Neural crest cell (in vitro differentiated cells): ENCODE results near the gene ZBTB1. TPM values are rescaled to one million over a fixed set of nuclear protein-coding genes. Genes with fewer than 3 reads are reported as not detected.
"Not testable (repeated sequence)": the region's sequence is repeated elsewhere in the genome, so short reads cannot be mapped to it uniquely, and the experiment has no call there.

Experiments
- DNase-seq: peaks from one replicate; pipeline ENCODE4 v3.0.0; 2021; ENCODE audit warnings: low read depth, mixed read lengths, low spot score
- H3K27ac Mint-ChIP-seq: one replicate; pipeline ENCODE4 v1.8.0; 2021; ENCODE audit warnings: mild to moderate bottlenecking, mixed read lengths; ENCODE audit not compliant: unreplicated experiment
- H3K27me3 Mint-ChIP-seq: 2 replicates; pipeline ENCODE4 v1.8.0; 2021; ENCODE audit warnings: low read depth, mild to moderate bottlenecking, mixed read lengths
- H3K36me3 Mint-ChIP-seq: 2 replicates; pipeline ENCODE4 v1.8.0; 2021; ENCODE audit warnings: low read depth, mild to moderate bottlenecking, mixed read lengths
- H3K4me1 Mint-ChIP-seq: 2 replicates; pipeline ENCODE4 v1.8.0; 2021; ENCODE audit warnings: mixed read lengths
- H3K4me3 Mint-ChIP-seq: one replicate; pipeline ENCODE4 v1.8.0; 2021; ENCODE audit warnings: mild to moderate bottlenecking, mixed read lengths
- H3K9me3 Mint-ChIP-seq: 2 replicates; pipeline ENCODE4 v1.8.0; 2021; ENCODE audit warnings: mixed read lengths
- total RNA-seq: library from RNA; stranded (reverse); gene quantifications from 2 replicates; pipeline ENCODE4 v1.2.1, GENCODE V29; 2021
- TF ChIP-seq, protein P1 (sequence below): fragments of 200-600 bp; sonication (generic); conservative IDR thresholded peaks from 2 replicates; pipeline ENCODE4 v1.5.0; 2021; ENCODE audit warnings: antibody characterized with exemption, mild to moderate bottlenecking

ZBTB1 gene
- total RNA-seq, 1 donor from 2014 or later: 36.0 TPM

GRCh38 chr14:64550621-64551333 lies 46.2 kb downstream of the ZBTB1 start:
- TF ChIP-seq, protein P1, sequence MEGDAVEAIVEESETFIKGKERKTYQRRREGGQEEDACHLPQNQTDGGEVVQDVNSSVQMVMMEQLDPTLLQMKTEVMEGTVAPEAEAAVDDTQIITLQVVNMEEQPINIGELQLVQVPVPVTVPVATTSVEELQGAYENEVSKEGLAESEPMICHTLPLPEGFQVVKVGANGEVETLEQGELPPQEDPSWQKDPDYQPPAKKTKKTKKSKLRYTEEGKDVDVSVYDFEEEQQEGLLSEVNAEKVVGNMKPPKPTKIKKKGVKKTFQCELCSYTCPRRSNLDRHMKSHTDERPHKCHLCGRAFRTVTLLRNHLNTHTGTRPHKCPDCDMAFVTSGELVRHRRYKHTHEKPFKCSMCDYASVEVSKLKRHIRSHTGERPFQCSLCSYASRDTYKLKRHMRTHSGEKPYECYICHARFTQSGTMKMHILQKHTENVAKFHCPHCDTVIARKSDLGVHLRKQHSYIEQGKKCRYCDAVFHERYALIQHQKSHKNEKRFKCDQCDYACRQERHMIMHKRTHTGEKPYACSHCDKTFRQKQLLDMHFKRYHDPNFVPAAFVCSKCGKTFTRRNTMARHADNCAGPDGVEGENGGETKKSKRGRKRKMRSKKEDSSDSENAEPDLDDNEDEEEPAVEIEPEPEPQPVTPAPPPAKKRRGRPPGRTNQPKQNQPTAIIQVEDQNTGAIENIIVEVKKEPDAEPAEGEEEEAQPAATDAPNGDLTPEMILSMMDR: no peak
- Mint-ChIP-seq H3K36me3 (no peaks in the 10 kb centered on the region), H3K27ac (no peak overlapping the region), H3K9me3 (no peaks in the 10 kb centered on the region), H3K4me1 (no peaks in the 10 kb centered on the region), H3K4me3 (peak overlapping the region; percentile 41), H3K27me3 (peaks cover 47% of the 10 kb centered on the region)
- no peak for DNase-seq

- Mint-ChIP-seq H3K4me1 (no peaks in the 10 kb centered on the region), H3K27ac (no peak overlapping the region), H3K36me3 (no peaks in the 10 kb centered on the region), H3K9me3 (no peaks in the 10 kb centered on the region), H3K4me3 (no peak overlapping the region), H3K27me3 (peaks cover 34% of the 10 kb centered on the region)
- no peak for DNase-seq
- TF ChIP-seq, protein P1: no peak
These were observed 50.0 kb downstream of the ZBTB1 start for GRCh38 chr14:64554556-64554955.

GRCh38 chr14:64556526-64556925 lies 52.0 kb downstream of the ZBTB1 start:
- H3K27ac Mint-ChIP-seq: no peak overlapping the region

DNA sequence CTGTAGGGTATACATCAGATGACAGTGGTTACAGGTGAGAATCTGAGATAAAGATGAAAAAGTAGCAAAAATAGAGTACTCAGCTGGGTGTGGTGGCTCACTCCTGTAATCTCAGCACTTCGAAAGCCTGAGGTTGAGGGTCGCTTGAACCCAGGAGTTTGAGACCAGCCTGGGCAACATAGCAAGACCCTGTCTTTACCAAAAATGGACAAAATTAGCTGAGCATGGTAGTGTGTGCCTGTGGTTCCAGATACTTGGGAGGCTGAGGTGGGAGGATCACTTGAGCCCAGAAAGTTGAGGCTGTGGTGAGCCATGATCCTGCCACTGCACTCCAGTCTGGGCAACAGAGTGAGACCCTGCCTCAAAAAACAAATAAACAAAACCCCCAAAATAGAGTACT lies 53.6 kb downstream of the ZBTB1 start:
- H3K4me3 Mint-ChIP-seq, H3K27me3 Mint-ChIP-seq, H3K27ac Mint-ChIP-seq, H3K9me3 Mint-ChIP-seq, DNase-seq, H3K4me1 Mint-ChIP-seq, H3K36me3 Mint-ChIP-seq: not testable (repeated sequence)

More at GRCh38 chr14:64556526-64556925, 52.0 kb downstream of the ZBTB1 start:
- no peak overlapping the region for H3K4me3 Mint-ChIP-seq
- H3K4me1 Mint-ChIP-seq: no peaks in the 10 kb centered on the region
- H3K36me3 Mint-ChIP-seq: no peaks in the 10 kb centered on the region
- TF ChIP-seq, protein P1: no peak
- H3K9me3 Mint-ChIP-seq: no peaks in the 10 kb centered on the region
- no peak for DNase-seq
- peaks cover 18% of the 10 kb centered on the region for H3K27me3 Mint-ChIP-seq

GRCh38 chr14:64561631-64562030 lies 57.1 kb downstream of the ZBTB1 start:
- TF ChIP-seq, protein P1: no peak
- no peak for DNase-seq
- Mint-ChIP-seq H3K27me3 (no peaks in the 10 kb centered on the region), H3K4me3 (no peak overlapping the region), H3K36me3 (no peaks in the 10 kb centered on the region), H3K4me1 (peaks cover 14% of the 10 kb centered on the region), H3K27ac (no peak overlapping the region), H3K9me3 (no peaks in the 10 kb centered on the region)

GRCh38 chr14:64562436-64562835 lies 57.9 kb downstream of the ZBTB1 start:
- Mint-ChIP-seq H3K27me3 (no peaks in the 10 kb centered on the region), H3K4me1 (peaks cover 20% of the 10 kb centered on the region), H3K36me3 (no peaks in the 10 kb centered on the region), H3K4me3 (no peak overlapping the region), H3K27ac (no peak overlapping the region), H3K9me3 (no peaks in the 10 kb centered on the region)
- TF ChIP-seq, protein P1: no peak
- no peak for DNase-seq
